NT2/D1 (cell line): Measurements from ENCODE around the gene DIAPH1.

Experiments
- SUZ12 ChIP-seq: IDR thresholded peaks from 2 replicates; pipeline ENCODE4 v1.6.1; 2011; ENCODE audit not compliant: insufficient read length, insufficient read depth; ENCODE audit errors: extremely low read depth
- YY1 ChIP-seq: IDR thresholded peaks from 2 replicates; pipeline ENCODE4 v1.6.1; 2011; ENCODE audit not compliant: insufficient read length, insufficient read depth
- ZNF274 ChIP-seq: IDR thresholded peaks from 2 replicates; pipeline ENCODE4 v1.6.1; 2011; ENCODE audit warnings: mild to moderate bottlenecking, low read depth, low read length

GRCh38 chr5:141523991-141524390, 94.8 kb downstream of the DIAPH1 start:
- no peak for TF ChIP-seq ZNF274
- no peak for TF ChIP-seq YY1
- no peak for TF ChIP-seq SUZ12
